Measurements from ENCODE around the gene RUNX3.

The RUNX3 gene

GRCh38 chr1:24905355-24905978 is 24.6 kb downstream of the RUNX3 start:
- no peak for DNase-seq (ENCODE audit: insufficient read length, low spot score)
- TF ChIP-seq POLR2A (IDR thresholded peaks at IDR 0.05; ENCODE audit: low read depth, low read length) = no peak
- FAIRE-seq = no peak

GRCh38 chr1:24904731-24905354 is 25.2 kb downstream of the RUNX3 start:
- no peak for DNase-seq (ENCODE audit: insufficient read length, low spot score)
- TF ChIP-seq POLR2A (IDR thresholded peaks at IDR 0.05; ENCODE audit: low read depth, low read length) = no peak
- FAIRE-seq = no peak

GRCh38 chr1:24903955-24904730 is 25.9 kb downstream of the RUNX3 start:
- FAIRE-seq (no peak), DNase-seq (ENCODE audit: insufficient read length, low spot score) (no peak)
- TF ChIP-seq POLR2A (IDR thresholded peaks at IDR 0.05; ENCODE audit: low read depth, low read length) = no peak

GRCh38 chr1:24903560-24903954 is 26.5 kb downstream of the RUNX3 start:
- FAIRE-seq (no peak), DNase-seq (ENCODE audit: insufficient read length, low spot score) (no peak)
- no peak for TF ChIP-seq POLR2A (IDR thresholded peaks at IDR 0.05; ENCODE audit: low read depth, low read length)

GRCh38 chr1:24903011-24903461 is 27.0 kb downstream of the RUNX3 start:
- DNase-seq (ENCODE audit: insufficient read length, low spot score) (no peak), FAIRE-seq (no peak)
- TF ChIP-seq POLR2A (IDR thresholded peaks at IDR 0.05; ENCODE audit: low read depth, low read length) = no peak

- no peak for FAIRE-seq
- no peak for DNase-seq (ENCODE audit: insufficient read length, low spot score)
- TF ChIP-seq POLR2A (IDR thresholded peaks at IDR 0.05; ENCODE audit: low read depth, low read length) = no peak
Measured at GRCh38 chr1:24902471-24902891, 27.6 kb downstream of the RUNX3 start.

GRCh38 chr1:24901791-24902470 is 28.1 kb downstream of the RUNX3 start:
- FAIRE-seq = no peak
- TF ChIP-seq POLR2A (IDR thresholded peaks at IDR 0.05; ENCODE audit: low read depth, low read length) = no peak
- no peak for DNase-seq (ENCODE audit: insufficient read length, low spot score)

- DNase-seq (ENCODE audit: insufficient read length, low spot score) (no peak), FAIRE-seq (no peak)
- no peak for TF ChIP-seq POLR2A (IDR thresholded peaks at IDR 0.05; ENCODE audit: low read depth, low read length)
Measured at GRCh38 chr1:24900985-24901781, 28.9 kb downstream of the RUNX3 start.

GRCh38 chr1:24900486-24900849 is 29.6 kb downstream of the RUNX3 start:
- DNase-seq (ENCODE audit: insufficient read length, low spot score) (no peak), FAIRE-seq (no peak)
- no peak for TF ChIP-seq POLR2A (IDR thresholded peaks at IDR 0.05; ENCODE audit: low read depth, low read length)

GRCh38 chr1:24899581-24900485 is 30.2 kb downstream of the RUNX3 start:
- DNase-seq (ENCODE audit: insufficient read length, low spot score) (no peak), FAIRE-seq (no peak)
- TF ChIP-seq POLR2A (IDR thresholded peaks at IDR 0.05; ENCODE audit: low read depth, low read length) = no peak

GRCh38 chr1:24898909-24899439 is 31.1 kb downstream of the RUNX3 start:
- FAIRE-seq (no peak), DNase-seq (ENCODE audit: insufficient read length, low spot score) (no peak)
- TF ChIP-seq POLR2A (IDR thresholded peaks at IDR 0.05; ENCODE audit: low read depth, low read length) = no peak
